GM19467 (cell line): ENCODE measurements around the gene BRD4.

Experiments
- ATAC-seq: cut with Tn5 transposase; IDR thresholded peaks from one replicate; pipeline ENCODE4 v1.9.1; 2021; ENCODE audit warnings: mild to moderate bottlenecking, moderate library complexity; ENCODE audit not compliant: unreplicated experiment

The BRD4 gene

DNA sequence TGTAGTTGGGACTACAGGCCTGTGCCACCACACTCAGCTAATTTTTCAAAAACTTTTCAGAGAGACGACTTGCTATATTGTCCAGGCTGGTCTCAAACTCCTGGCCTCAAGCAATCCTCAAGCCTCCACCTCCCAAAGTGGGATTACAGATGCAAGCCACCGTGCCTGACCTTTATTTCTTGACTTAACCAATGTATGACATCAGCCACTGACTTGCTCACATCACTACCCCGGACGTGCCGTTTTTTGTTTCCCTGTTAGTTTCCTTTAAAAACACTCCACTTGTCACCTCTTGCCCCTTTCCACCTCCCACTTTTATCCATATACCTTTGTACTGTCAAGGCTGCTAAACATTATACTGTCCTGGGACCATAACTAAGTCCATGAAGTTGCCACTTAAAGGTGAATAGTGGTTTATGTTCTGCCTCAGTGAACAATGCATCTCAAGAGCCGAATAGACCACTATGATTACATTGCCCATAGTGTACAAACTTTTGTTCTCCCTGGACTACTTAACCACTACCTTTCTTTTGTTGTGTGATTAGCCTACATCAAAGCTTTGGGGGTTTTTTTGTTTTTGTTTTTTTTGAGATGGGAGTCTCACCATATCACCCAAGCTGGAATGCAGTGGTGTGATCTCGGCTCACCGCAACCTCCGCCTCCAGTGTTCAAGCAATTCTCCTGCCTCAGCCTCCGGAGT is 97.8 kb downstream of the BRD4 start:
- ATAC-seq = no peak

DNA sequence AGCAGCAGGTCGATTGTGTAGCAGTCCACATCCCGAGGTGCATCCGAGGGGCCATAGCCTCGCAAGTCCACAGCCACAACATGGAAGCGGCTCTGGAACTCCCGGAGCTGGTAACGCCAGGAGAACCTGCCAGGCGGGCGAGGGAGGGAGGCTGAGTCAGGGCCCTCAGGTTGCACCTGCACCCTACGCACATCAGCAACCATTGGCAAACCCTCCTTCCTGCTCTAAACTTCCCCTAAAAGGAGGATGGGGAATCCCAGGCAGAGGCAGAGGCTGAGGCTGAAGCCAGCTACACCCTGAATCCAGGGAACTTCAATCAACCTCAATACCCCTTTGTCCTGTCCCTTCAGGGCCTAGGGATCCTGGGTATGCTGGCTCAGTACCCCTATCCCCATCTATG is 101.1 kb downstream of the BRD4 start:
- no peak for ATAC-seq

DNA sequence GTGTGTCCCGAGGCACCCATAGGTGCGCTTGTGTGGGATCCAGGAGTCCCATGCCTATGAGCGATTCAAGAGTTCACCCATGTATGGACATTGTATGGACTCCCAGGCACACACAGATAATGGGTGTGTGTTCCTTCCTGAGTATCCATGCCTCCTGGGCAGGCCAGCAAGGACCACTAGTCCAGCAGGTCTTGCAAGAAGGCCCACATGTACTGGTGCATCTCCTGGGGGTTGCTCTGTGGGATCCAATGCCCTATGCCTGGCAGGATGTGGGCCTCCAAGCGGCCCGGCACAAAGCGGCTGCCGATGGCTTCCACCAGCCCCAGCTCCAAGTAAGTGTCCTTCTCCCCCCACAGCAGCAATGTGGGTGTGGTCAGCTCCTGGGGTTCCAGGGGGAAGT is 105.1 kb downstream of the BRD4 start:
- no peak for ATAC-seq

DNA sequence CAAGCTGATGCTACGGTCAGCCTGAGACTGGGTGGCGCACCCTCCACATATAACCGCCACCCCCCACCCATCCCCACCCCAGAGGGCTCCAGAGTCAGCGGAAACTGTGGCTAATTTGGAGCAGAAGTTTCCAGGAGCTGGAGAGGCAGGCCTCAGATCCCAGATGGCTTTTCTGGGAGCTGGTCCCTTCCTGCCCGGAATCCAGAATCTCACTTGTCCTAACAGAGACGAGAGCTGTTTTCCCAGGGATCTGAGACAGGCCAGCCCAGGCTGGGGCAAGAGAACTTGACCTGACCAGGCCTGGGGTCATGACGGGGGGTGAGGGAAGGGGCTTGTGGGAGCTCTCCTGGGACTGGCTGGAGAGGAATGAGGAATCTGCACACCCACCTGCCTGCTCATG is 106.6 kb downstream of the BRD4 start:
- no peak for ATAC-seq

DNA sequence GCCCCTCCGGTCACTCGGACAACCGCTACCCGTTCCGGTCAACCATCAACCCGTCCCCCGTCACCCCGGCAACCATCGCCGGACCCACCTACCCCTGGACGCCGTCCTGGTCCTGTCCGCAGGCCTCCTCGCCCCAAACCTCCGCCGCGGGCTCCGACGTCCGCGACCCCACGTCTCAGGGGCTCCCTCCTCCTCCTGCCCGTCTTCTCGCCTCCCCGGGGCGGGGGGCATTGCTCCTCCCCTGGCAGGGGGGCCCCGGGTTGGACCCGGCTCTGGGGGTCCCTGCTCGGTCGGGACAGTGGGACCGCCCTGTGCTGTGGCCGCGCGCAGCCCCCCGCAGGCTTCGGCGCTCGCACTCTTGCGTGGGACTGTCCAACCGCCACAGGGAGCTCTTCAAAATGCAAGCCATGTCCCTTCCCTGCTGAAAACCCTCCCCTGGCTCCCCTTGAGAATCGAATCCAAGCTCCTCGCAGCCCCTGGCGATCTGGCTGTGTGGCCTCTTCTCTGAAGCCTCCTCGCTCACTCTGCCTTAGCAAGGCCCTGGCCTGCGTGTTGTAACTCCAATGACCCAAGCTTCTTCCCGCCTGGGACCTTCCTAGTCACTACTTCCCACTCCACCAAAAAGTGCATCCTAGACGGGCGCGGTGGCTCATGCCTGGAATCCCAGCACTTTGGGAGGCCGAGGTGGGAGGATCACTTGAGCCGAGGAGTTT is 108.5 kb downstream of the BRD4 start:
- ATAC-seq = no peak

DNA sequence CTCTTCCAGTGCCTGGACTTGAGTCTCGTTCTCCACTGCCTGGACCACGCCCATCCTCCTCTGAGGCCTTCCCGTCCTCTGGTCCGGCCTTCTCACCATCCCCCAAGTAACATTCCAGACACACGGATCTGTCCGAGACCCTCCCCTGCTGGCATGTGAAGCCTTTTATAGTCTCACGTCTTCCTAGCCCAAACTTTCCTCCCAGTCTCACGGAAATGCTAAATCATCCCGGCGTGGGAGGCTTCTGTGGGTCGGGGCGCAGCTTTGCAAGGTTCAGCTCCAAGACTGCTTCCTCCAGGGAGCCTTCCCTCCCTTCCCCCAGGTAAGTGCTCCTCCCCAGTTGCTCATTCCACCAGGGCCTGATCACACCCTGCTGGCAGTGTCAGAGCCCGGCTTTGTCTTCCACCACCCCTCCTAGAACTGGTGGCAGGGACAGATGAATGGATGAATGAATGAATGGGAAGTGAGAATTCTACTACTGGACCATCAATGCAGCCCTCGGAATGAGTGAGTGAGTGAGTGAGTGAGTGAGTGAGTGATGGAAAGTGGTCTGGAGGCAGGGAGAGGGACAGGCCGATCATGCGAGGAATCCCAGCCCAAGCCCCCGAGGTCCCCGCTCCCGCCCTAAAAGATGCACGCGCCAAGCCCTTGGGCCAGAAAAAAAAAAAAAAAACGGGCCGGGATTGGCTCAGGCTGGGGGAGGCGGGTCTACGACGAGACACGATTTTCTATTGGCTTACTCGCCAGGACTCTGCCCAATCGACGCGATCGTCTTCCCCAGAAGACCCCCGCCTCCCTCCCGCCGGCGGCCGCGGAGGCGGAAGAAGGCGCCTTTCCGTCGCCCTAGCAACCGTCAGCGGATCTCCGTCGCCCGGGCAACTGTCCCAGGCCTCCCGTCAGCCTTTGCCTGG is 109.3 kb downstream of the BRD4 start:
- peak; percentile 66 for ATAC-seq

DNA sequence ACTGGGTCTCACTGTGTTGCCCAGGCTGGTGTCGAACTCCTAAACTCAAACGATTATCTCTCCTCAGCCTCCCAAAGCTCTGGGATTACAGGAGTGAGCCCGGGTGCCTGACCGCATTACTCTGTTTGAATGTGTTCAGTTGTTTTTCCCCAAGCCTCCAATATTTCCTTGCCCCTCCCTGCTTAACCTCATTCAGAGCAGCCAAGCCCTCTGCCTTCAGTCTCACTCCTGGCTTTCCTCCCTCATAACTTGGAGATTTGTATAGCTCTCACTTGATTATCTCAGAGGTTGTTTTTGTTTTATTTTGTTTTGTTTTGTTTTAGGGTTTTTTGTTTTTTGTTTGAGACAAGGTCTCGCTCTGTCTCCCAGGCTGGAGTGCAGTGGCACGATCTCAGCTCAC is 111.5 kb downstream of the BRD4 start:
- no peak for ATAC-seq

DNA sequence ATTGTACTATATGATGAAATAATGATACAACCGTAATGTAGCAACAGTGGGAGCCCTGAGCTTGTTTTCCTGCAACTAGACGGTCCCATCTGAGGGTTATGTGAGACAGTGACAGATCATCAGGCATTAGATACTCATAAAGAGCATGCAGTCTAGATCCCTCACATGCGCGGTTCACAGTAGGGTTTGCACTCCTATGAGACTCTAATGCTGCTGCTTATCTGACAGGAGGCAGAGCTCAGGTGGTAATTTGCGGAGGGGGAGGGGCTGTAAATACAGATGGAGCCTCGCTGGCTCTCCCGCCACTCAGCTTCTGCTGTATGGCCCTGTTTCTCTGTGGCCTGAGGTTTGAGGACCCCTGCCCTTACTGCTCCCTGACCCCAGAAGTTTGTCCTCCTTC is 113.8 kb downstream of the BRD4 start:
- no peak for ATAC-seq

DNA sequence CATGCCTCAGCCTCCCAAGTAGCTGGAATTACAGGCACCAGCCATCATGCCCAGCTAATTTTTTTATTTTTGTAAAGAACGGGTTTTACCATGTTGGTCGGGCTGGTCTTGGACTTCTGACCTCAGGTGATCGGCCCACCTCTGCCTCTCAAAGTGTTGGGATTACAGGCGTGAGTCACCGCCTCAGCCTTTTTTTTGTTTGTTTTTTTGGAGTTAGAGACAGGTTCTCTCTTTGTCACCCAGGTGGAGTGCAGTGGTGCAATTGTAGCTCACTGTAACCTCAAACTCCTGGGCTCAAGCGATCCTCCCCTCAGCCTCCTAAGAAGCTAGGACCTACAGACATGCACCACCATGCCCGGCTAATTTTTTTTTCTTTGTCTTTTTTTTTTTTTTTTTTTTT is 116.0 kb downstream of the BRD4 start:
- ATAC-seq = no peak

DNA sequence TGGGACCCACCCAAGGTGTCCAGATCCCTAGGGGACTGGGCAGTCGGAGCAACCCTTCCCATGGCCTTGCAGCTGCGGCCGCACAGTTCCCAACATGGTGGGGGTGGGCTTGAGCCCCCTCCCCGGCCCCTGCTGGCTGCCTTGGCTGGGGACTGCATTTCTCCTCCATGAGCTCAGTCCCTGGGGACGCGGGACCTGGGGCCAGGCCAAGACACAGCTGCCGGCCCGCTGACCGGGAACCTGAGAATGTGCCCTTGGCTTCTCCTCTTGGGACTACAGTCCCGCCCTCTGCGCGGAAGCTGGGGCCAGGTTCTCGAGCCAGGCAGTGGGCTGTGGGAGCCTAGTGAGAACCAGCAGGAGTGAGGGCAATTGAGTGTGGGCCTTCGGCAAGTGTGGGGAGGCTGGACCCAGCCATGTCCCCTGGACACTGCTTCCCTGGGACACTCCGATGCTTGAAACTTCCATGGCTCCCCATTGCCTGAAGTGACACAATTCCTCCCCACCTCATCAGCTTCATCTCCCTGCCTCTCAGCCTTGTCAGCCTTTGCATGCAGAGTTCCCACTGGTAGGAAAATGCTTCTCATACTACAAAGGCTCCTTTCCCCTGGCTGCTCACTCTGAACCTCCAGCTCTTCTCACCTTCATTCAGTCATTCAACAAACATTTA is 118.5 kb downstream of the BRD4 start:
- no peak for ATAC-seq

DNA sequence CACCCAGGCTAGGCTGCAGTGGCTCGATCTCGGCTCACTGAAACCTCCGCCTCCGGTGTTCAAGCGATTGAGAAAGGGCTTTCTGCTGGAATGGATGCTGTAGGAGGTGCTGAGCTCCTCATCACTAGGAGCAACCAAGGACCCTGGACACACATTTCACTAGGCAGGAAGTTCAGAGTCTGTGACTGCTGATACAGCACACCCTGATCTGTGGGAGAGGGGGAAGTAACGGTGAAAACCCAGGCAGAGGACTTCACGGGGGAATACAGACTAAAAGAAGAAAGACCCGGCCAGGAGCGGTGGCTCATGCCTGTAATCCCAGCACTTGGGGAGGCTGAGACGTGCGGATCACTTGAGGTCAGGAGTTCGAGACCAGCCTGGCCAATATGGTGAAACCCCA is 119.6 kb downstream of the BRD4 start:
- no peak for ATAC-seq

DNA sequence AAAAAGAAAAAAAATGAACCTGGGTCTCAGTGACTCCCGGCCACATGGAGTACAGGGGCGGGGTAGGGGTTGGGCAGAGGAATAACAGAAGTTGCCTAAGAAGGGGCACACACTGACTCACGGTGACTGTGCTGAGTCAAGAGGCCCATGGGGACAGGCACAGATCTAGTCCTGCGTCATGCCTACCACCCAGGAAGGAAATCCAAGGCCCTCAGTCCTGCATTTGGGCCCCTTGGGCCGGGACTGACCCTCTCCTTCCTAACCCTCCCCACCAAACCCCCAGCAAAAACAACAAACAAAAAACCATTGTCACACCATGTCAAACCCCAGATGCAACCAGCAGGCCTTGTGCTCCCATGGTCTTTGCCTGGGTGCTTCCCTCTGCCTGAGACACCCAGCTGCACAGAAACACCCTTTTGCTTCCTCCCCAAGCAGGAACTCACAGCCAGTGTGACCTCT is 122.0 kb downstream of the BRD4 start:
- ATAC-seq = no peak

DNA sequence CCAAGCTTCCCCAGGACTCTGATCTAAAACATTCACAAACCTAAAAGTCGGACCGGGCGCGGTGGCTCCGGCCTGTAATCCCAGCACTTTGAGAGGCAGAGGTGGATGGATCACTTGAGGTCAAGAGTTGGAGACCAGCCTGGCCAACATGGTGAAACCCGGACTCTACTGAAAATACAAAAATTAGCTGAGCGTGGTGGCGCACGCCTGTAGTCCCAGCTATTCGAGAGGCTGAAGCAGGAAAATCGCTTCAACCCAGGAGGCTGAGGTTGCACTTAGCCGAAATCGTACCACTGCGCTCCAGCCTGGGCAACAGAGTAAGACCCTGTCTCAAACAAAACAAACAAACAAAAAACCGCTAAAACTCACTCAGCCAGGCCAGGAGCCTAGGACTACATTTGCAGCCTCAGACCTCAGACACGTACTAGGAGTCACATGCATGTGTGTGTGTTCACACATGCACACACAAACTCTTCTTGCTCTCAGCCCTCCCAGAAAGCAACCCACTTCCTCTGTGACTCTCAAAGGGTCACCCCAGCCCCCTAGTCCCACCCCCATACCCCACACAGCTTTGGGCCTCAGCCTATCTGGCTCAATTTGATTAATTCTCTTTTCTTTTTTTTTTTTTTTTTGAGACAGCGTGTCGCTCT is 130.8 kb downstream of the BRD4 start:
- no peak for ATAC-seq

DNA sequence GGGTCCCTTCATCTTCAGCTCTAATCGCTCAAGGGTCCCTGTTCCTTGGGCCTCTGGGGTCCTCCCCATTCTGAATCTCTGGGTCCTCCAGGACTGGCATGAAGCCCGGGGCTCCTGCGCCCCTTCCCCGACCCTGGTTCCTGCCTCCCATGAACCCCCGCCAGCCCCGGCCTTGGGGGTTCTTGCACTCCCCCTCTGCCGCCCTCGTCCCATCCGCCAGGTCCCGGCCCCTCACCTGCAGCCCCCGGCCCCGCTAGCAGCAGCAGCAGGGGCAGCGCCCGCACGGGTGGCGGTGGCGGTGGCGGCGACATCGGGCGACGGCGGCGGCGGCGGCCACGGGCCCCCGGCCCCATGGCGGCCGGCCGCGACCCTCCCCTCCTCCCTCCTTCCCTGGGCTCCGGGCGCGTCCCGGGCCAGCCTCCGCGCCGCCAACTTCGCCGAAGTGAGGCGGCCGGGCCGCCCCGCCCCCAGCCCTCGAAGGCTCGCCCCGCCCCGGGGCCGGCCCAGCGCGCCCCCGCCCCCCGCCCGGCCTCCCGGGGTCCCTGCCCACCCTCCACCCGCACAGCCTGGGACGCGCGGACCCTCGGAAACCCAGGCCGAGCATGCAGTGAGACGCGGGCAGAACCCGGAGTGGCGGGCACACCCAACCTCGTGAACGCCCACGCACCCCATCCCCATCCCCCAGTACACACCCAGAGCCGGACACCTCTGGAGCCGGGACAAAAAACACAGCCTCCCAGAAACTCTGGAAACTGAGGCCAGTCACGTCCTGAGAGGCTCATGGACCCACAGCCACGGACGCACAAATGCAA is 131.6 kb downstream of the BRD4 start, which contains the start of gene NOTCH3:
TSS of gene NOTCH3 (minus strand) at position 443 of the 812 bp plus-strand sequence. CDS start at position 353, 90 bp downstream.
- ATAC-seq = no peak

DNA sequence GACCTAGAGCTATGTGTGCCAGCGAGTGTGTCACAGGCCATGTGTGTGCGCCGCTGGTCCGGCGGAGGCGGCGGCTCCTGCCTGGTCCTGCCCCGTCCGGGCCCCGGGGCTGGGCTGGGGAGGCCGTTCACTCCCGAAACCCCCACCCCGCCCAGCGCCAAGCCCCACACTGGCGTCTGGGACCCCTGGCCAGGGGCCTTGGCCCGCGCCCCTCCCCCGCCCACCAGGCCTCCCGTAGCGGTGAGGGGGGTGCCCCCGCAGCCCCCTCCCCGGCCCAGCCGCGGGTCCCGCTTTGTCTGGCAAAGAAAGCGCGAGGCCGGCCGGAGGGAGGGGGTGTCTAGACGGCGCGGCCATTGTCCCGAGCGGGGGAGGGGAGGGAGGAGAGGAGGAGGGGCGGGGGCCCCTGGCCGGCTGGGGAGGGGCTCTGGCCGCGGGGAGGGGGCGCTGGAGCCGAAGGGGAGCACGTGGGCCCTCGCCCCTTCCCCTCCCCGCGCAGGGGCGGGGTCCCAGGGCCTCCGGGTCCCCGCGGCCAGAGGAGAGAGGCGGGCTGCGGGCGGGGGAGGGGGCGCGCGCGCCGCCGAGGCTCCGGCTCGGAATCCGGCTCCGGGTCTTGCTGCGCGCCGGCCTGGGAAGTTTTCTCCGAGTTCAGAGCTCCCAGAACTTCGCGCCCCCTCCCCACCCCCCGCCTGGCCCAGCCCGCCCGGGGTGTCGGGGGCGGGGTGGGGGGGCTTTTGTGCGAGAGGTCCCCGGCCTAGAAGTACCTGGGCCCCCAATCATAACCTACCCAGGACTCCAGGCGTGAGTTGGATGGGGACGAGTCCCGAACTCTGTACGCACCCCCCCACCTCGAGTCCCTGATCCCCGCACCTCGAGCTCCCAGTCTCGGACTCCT is 132.4 kb downstream of the BRD4 start:
- ATAC-seq = no peak

DNA sequence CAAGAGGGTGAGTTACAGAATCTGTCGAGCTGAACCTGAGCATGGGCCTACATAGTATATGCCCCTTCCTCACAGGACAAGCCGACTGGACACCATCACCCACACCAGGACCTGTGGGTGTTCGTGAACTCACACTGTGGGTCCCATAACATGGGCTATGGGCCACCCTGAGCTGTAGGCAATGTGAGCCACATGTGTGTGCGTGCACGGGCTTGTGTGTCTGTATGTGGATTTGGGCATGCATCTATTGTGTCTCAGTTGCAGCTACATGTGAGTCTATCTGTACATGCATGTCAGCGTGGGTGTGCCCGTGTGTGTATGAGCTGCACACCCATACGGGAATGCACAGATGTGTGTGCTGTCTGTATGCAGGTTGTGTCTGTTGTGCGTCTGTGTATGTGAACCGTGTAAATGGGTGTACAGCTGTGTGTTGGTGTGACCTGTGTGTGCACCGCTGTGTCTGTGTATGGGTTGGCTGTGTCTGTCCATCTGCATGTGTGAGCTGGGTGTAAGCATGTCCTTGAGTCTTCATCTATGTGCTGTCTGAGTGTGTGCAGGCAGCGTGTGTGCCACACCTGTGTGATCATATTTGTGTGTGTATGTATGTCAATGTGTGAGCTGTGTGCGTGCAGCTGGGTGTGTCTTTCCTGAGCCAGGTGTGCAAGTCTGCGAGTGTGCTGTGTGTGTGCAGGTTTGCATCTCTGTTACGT is 133.2 kb downstream of the BRD4 start:
- ATAC-seq = no peak

DNA sequence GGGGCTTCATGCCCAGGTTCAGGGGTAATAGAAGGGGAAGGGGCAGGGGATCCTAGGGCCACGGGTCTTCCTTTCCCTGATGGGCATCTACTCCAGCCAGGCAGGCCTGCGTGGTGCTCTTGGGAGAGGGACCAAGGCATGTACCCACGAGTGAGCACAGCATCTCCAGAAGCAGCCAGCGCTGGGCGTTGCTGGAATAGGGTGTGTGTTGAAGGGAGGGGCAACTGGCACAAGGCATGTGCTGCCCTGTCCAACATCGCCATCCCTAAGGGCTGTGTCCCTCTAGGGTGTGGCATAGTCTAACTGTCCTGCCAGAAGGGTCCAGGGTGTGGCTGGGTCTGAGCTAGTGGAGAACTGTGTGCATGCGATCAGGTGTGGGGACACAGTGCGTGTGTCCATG is 134.4 kb downstream of the BRD4 start:
- ATAC-seq = no peak
